Head of caudate nucleus (tissue), 42 donors: Measurements from ENCODE around the gene FTSJ3.

ENCODE experiments used
- DNase-seq, 42 donors: peaks; one replicate each; pipeline versions ENCODE4 v3.0.0 to v3.0.0-alpha.2; 2020 to 2021; ENCODE audit warnings: mixed read lengths in 7 of 42
- intact Hi-C: fragments of 100-400 bp; cut with DNase I; formaldehyde crosslinking; loops from one replicate; pipeline ENCODE4 v1.15.0; 2022

FTSJ3 gene

GRCh38 chr17:63773272-63774140, 54.0 kb downstream of the FTSJ3 start, which contains the start of gene CCDC47:
Gene CCDC47 (minus strand): TSS chr17:63773597. CDS start chr17:63766175, 7,422 bp downstream.
- intact Hi-C loops = loop anchor here (2.0 to 5.0 kb wide), 3 partner anchors 33 to 69 kb away; partner anchors contain the start of genes FTSJ3, PSMC5, SMARCD2 and STRADA
- peak; percentile 97 to 100 (median 99) for DNase-seq

- intact Hi-C loops = loop anchor here (2.0 to 5.0 kb wide), 2 partner anchors 32 to 54 kb away; partner anchors contain the start of genes FTSJ3, PSMC5 and STRADA
- DNase-seq = peak in 2 of 42 donors; percentile 2 to 3
These were observed 54.6 kb downstream of the FTSJ3 start for GRCh38 chr17:63772801-63773271.
